Bronchial epithelial cell (primary cell): Measurements from ENCODE around the gene C12orf76. TPM values are rescaled to one million over a fixed set of nuclear protein-coding genes. Genes with fewer than 3 reads are reported as not detected.

Source experiments
- DNase-seq: peaks from one replicate; pipeline ENCODE4 v3.0.0-alpha.2; 2010; ENCODE audit warnings: low read depth
- FAIRE-seq: peaks from 2 replicates; lab custom pipeline; 2011; peaks lifted over from hg19 to GRCh38; lab: Jason Lieb, UNC
- H3K27me3 ChIP-seq: 2 replicates; pipeline ENCODE4 v1.5.1; 2011; ENCODE audit warnings: low read length; ENCODE audit not compliant: control insufficient read depth, insufficient read depth
- H3K36me3 ChIP-seq: 2 replicates; pipeline ENCODE4 v1.5.1; 2011; ENCODE audit warnings: low read length; ENCODE audit not compliant: control insufficient read depth, insufficient read depth
- H3K4me3 ChIP-seq: 2 replicates; pipeline ENCODE4 v1.5.1; 2011; ENCODE audit warnings: mild to moderate bottlenecking, low read depth, low read length, control low read depth
- CTCF ChIP-seq: IDR thresholded peaks from 2 replicates; pipeline ENCODE4 v1.5.1; 2011; ENCODE audit warnings: mild to moderate bottlenecking, moderate library complexity, low read length, control low read depth, inconsistent platforms; ENCODE audit not compliant: insufficient read depth, severe bottlenecking
- total RNA-seq: library from RNA; depleted of rRNA; stranded (reverse); fragments of >200 nt; gene quantifications from 2 replicates; pipeline ENCODE4 v1.2.1, GENCODE V29; 2014

Gene C12orf76
- total RNA-seq, 1 donor from 2014 or later, result 17.9 TPM

- FAIRE-seq, result no peak
- Histone ChIP-seq H3K4me3 (no peak overlapping the region), H3K36me3 (no peaks in the 10 kb centered on the region), H3K27me3 (no peaks in the 10 kb centered on the region)
- no peak for TF ChIP-seq CTCF
- DNase-seq, result no peak
Observed at GRCh38 chr12:110084314-110085015, 36.1 kb upstream of the C12orf76 start.

GRCh38 chr12:110080410-110080809 lies 32.1 kb upstream of the C12orf76 start:
- DNase-seq (no peak), FAIRE-seq (no peak)
- Histone ChIP-seq H3K27me3 (no peaks in the 10 kb centered on the region), H3K4me3 (no peak overlapping the region), H3K36me3 (no peaks in the 10 kb centered on the region)
- no peak for TF ChIP-seq CTCF

GRCh38 chr12:110079477-110080400 lies 31.4 kb upstream of the C12orf76 start:
- DNase-seq, result no peak
- Histone ChIP-seq H3K36me3 (no peaks in the 10 kb centered on the region), H3K27me3 (no peaks in the 10 kb centered on the region), H3K4me3 (no peak overlapping the region)
- no peak for FAIRE-seq
- TF ChIP-seq CTCF, result no peak

- no peak overlapping the region for H3K4me3 ChIP-seq
- H3K36me3 ChIP-seq, result no peaks in the 10 kb centered on the region
- DNase-seq (no peak), FAIRE-seq (no peak)
- no peak for TF ChIP-seq CTCF
- H3K27me3 ChIP-seq, result peaks cover 2% of the 10 kb centered on the region
Observed at GRCh38 chr12:110077800-110078199, 29.5 kb upstream of the C12orf76 start.

GRCh38 chr12:110075880-110076279 lies 27.6 kb upstream of the C12orf76 start:
- no peak for DNase-seq
- FAIRE-seq, result no peak
- no peak overlapping the region for H3K4me3 ChIP-seq
- no peak for TF ChIP-seq CTCF
- no peaks in the 10 kb centered on the region for H3K36me3 ChIP-seq
- H3K27me3 ChIP-seq, result peaks cover 2% of the 10 kb centered on the region
